HG02852 (cell line): ENCODE data around the gene TUB.

Experiments
- ATAC-seq: cut with Tn5 transposase; IDR thresholded peaks from one replicate; pipeline ENCODE4 v1.9.1; 2021; ENCODE audit warnings: mild to moderate bottlenecking, moderate library complexity; ENCODE audit not compliant: unreplicated experiment

The TUB gene

GRCh38 chr11:8080674-8081590, at the start of gene TUB:
TSS of gene TUB (plus strand) at chr11:8081211. CDS start at chr11:8081511, 300 bp downstream.
- ATAC-seq = no peak

- no peak for ATAC-seq
Observed at GRCh38 chr11:8031248-8032115, 49.5 kb upstream of the TUB start.

- ATAC-seq = no peak
Observed at GRCh38 chr11:8032122-8032521, 48.9 kb upstream of the TUB start.

- ATAC-seq = no peak
Observed at GRCh38 chr11:8032576-8033304, 48.3 kb upstream of the TUB start.

- ATAC-seq = peak; percentile 80
Observed at GRCh38 chr11:8033305-8034105, 47.5 kb upstream of the TUB start.

GRCh38 chr11:8034106-8034585, 46.9 kb upstream of the TUB start:
- ATAC-seq = no peak

GRCh38 chr11:8034604-8035190, 46.3 kb upstream of the TUB start:
- no peak for ATAC-seq

GRCh38 chr11:8035200-8035855, 45.7 kb upstream of the TUB start:
- no peak for ATAC-seq

GRCh38 chr11:8036002-8036802, 44.8 kb upstream of the TUB start:
- ATAC-seq = no peak

- ATAC-seq = no peak
Observed at GRCh38 chr11:8036986-8037385, 44.0 kb upstream of the TUB start.

- ATAC-seq = no peak
Observed at GRCh38 chr11:8038393-8038792, 42.6 kb upstream of the TUB start.

GRCh38 chr11:8038811-8039529, 42.0 kb upstream of the TUB start:
- ATAC-seq = no peak

- no peak for ATAC-seq
Observed at GRCh38 chr11:8039530-8040260, 41.3 kb upstream of the TUB start.

GRCh38 chr11:8040261-8040920, 40.6 kb upstream of the TUB start:
- no peak for ATAC-seq

- ATAC-seq = no peak
Observed at GRCh38 chr11:8040921-8041285, 40.1 kb upstream of the TUB start.

GRCh38 chr11:8041576-8041975, 39.4 kb upstream of the TUB start:
- no peak for ATAC-seq

- no peak for ATAC-seq
Observed at GRCh38 chr11:8043756-8044155, 37.3 kb upstream of the TUB start.
